Osteoblast (primary cell): Measurements from ENCODE around the gene PKP3. TPM values are rescaled to one million over a fixed set of nuclear protein-coding genes. Genes with fewer than 3 reads are reported as not detected.

Experiments used
- DNase-seq: peaks from one replicate; pipeline ENCODE4 v3.0.0; 2011; ENCODE audit warnings: low spot score, mixed read lengths; ENCODE audit not compliant: insufficient read length; ENCODE audit errors: missing footprints
- H2AFZ ChIP-seq: 2 replicates; pipeline ENCODE4 v1.6.0; 2011; ENCODE audit warnings: mild to moderate bottlenecking, low read length
- H3K27ac ChIP-seq: 2 replicates; pipeline ENCODE4 v1.5.1; 2011; ENCODE audit warnings: mild to moderate bottlenecking, low read depth, low read length, moderate library complexity
- H3K27me3 ChIP-seq: 2 replicates; pipeline ENCODE4 v1.6.0; 2012; ENCODE audit warnings: mild to moderate bottlenecking, control low read depth, inconsistent platforms, low read length, moderate library complexity; ENCODE audit not compliant: insufficient read depth
- H3K36me3 ChIP-seq: 2 replicates; pipeline ENCODE4 v1.5.1; 2011; ENCODE audit warnings: mild to moderate bottlenecking, low read length, control low read depth, moderate library complexity; ENCODE audit not compliant: insufficient read depth
- H3K4me1 ChIP-seq: 2 replicates; pipeline ENCODE4 v1.5.1; 2011; ENCODE audit warnings: mild to moderate bottlenecking, low read length, control low read depth, moderate library complexity; ENCODE audit not compliant: insufficient read depth
- H3K4me2 ChIP-seq: 2 replicates; pipeline ENCODE4 v1.6.0; 2011; ENCODE audit warnings: mild to moderate bottlenecking, low read length; ENCODE audit not compliant: insufficient read depth
- H3K4me3 ChIP-seq: fragments of 200-600 bp; sonication (generic); 3 replicates; pipeline ENCODE4 v1.5.1; 2012; ENCODE audit warnings: mild to moderate bottlenecking, low read length, inconsistent platforms; ENCODE audit not compliant: insufficient read depth
- H3K79me2 ChIP-seq: 2 replicates; pipeline ENCODE4 v1.6.0; 2012; ENCODE audit warnings: mild to moderate bottlenecking, low read length, control low read depth, inconsistent platforms; ENCODE audit not compliant: insufficient read depth
- H3K9me3 ChIP-seq: 2 replicates; pipeline ENCODE4 v1.5.1; 2011; ENCODE audit warnings: low read depth, low read length, control low read depth
- H4K20me1 ChIP-seq: 2 replicates; pipeline ENCODE4 v1.6.0; 2012; ENCODE audit warnings: mild to moderate bottlenecking, low read length, control low read depth; ENCODE audit not compliant: insufficient read depth
- total RNA-seq: library from RNA; depleted of rRNA; stranded (reverse); fragments of >200 nt; gene quantifications from 2 replicates; pipeline ENCODE4 v1.2.3, GENCODE V29; 2012
- TF ChIP-seq, protein P1 (sequence below): IDR thresholded peaks from 2 replicates; pipeline ENCODE4 v1.5.1; 2011; ENCODE audit warnings: mild to moderate bottlenecking, low read depth, low read length, moderate library complexity; ENCODE audit errors: extremely low read depth

Gene PKP3
- total RNA-seq, 1 donor = 2.5 TPM

DNA sequence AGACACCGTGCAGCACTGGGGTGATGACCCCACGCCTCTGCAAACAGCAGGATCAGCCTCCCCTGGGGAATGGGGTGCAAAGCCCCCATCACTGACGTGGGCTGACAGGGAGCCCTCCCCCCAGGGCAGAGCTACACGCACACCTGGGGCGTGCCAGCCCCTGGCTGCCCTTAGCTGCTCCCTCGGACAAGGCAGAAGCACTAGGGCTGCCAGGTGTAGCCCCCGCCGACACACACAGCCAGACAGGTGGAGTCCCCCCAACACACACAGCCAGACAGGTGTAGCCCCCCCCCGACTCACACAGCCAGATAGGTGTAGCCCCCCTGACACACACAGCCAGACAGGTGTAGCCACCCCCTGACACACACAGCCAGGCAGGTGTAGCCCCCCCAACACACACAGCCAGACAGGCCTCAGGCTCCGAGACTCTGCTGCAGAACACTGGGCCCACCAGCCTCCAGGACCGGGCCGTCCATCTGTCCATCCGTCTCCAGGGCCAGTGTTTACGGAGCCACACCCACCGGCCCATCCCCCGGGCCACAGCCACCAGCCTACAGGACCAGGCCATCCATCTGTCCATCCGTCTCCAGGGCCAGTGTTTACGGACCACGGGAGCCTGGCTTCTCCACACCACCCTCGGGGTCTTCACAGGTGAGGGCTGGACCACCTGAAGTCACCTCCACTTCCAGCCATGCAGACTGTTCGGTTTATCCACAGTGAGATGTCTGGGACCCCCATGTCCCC is 44.3 kb downstream of the PKP3 start:
- Histone ChIP-seq H2AFZ (no peak overlapping the region), H3K27me3 (peaks cover 18% of the 10 kb centered on the region), H3K36me3 (no peaks in the 10 kb centered on the region), H3K27ac (no peak overlapping the region), H3K79me2 (no peaks in the 10 kb centered on the region), H3K9me3 (no peaks in the 10 kb centered on the region), H3K4me2 (no peak overlapping the region), H3K4me3 (no peak overlapping the region), H3K4me1 (no peaks in the 10 kb centered on the region), H4K20me1 (no peaks in the 10 kb centered on the region)
- TF ChIP-seq, protein P1, sequence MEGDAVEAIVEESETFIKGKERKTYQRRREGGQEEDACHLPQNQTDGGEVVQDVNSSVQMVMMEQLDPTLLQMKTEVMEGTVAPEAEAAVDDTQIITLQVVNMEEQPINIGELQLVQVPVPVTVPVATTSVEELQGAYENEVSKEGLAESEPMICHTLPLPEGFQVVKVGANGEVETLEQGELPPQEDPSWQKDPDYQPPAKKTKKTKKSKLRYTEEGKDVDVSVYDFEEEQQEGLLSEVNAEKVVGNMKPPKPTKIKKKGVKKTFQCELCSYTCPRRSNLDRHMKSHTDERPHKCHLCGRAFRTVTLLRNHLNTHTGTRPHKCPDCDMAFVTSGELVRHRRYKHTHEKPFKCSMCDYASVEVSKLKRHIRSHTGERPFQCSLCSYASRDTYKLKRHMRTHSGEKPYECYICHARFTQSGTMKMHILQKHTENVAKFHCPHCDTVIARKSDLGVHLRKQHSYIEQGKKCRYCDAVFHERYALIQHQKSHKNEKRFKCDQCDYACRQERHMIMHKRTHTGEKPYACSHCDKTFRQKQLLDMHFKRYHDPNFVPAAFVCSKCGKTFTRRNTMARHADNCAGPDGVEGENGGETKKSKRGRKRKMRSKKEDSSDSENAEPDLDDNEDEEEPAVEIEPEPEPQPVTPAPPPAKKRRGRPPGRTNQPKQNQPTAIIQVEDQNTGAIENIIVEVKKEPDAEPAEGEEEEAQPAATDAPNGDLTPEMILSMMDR = no peak
- no peak for DNase-seq

DNA sequence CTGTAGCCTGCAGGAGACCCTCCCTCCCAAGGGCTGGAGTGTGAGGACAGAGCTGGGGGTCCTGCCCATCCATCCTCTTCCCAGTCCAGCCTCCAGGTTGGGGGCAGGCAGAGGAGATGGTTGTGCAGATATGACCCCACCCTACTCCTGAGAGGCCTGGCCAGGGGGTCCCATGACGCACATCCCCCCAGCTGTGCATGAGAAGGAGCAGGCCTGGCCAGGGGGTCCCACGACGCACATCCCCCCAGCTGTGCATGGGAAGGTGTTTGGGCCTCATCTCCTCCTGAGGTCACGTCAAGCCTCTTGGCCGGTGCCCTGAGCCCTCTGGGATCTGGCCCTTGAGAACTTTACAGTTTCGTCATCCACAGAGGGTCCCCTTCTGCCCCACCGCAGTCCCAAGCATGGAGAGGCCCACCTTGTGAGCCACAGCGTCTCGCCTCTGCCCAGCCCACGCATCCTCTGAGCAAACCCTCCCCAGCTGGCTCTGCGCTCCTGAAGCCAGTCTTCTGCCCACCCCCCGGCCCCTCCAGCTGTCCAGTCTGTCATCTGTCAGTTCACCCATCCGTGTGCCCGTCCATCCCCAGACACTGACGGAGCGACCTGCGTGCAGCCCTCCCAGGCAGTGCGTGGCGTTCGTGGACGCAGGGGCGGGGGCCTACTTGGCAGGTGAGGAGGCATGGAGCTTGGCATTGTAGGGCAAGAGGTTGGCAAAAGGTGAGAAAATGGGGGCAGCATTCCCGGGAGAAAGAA is 45.5 kb downstream of the PKP3 start:
- H2AFZ ChIP-seq = no peak overlapping the region

DNA sequence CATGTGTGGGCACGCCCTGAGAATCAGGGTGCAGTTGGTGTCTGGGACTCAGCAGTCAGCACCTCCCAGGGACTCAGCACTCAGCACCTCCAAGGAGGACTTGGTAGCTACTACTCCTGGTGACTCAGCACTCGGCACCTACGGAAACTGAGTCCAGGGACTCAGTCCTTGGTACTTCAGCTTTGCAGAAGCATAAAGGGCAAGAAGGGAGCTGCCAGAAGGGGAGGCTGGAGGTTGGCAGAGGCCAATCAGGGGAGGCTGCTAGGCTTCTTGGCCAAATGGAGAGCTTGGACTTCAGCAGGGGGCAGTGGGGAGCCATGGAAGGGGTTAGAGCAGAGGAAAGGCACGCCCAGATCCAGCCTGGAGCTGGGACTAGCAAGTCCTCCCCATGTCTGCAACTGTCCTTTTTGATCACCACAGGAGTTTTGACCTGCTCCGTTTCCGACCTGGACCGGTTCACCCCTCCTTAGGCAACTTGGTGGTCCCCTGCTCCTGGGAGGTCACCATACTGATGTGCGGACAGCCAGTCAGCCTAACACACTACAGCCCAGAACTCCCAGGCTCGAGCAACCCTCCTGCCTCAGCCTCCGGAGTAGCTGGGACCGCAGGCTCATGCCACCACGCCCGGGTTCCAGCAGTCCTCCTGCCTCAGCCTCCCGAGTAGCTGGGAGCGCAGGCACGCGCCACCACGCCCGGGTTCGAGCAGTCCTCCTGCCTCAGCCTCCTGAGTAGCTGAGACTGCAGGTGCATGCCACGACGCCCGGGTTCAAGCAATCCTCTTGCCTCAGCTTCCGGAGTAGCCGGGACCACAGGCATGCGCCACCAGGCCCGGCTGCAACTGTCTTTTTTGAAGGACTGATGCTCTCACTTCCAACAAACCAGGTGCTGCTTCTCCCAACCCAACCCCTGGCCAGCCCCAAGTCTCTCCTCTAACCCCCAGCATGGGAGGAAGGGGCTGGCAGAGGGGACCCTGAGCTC is 46.3 kb downstream of the PKP3 start:
- H3K4me2 ChIP-seq = no peak overlapping the region
- H3K4me3 ChIP-seq = no peak overlapping the region
- no peak overlapping the region for H2AFZ ChIP-seq
- DNase-seq = no peak
- no peaks in the 10 kb centered on the region for H3K79me2 ChIP-seq
- H3K4me1 ChIP-seq = peaks cover 4% of the 10 kb centered on the region
- TF ChIP-seq, protein P1 = peak; percentile 10
- H3K36me3 ChIP-seq = no peaks in the 10 kb centered on the region
- H3K9me3 ChIP-seq = no peaks in the 10 kb centered on the region
- no peak overlapping the region for H3K27ac ChIP-seq
- peaks cover 23% of the 10 kb centered on the region for H3K27me3 ChIP-seq
- H4K20me1 ChIP-seq = no peaks in the 10 kb centered on the region

More for the DNA sequence above, 45.5 kb downstream of the PKP3 start:
- Histone ChIP-seq H3K9me3 (no peaks in the 10 kb centered on the region), H3K36me3 (no peaks in the 10 kb centered on the region), H3K4me1 (peaks cover 3% of the 10 kb centered on the region), H3K27me3 (peaks cover 21% of the 10 kb centered on the region), H3K4me3 (no peak overlapping the region), H4K20me1 (no peaks in the 10 kb centered on the region), H3K4me2 (no peak overlapping the region), H3K27ac (no peak overlapping the region), H3K79me2 (no peaks in the 10 kb centered on the region)
- TF ChIP-seq, protein P1 = no peak
- DNase-seq = no peak
